WERI-Rb-1 (cell line): Measurements from ENCODE around the gene LYRM4.

Source experiments
- DNase-seq: peaks from one replicate; pipeline ENCODE4 v3.0.0-alpha.2; 2020
- H3K27ac ChIP-seq: fragments of 250-450 bp; sonication (Bioruptor Pico); 2 replicates; pipeline ENCODE4 v1.5.1; 2020; ENCODE audit warnings: mild to moderate bottlenecking, moderate library complexity
- H3K27me3 ChIP-seq: fragments of 250-450 bp; sonication (Bioruptor Pico); 2 replicates; pipeline ENCODE4 v1.5.1; 2021; ENCODE audit warnings: mild to moderate bottlenecking, low read depth, moderate library complexity; ENCODE audit not compliant: insufficient read depth, severe bottlenecking
- H3K36me3 ChIP-seq: fragments of 250-450 bp; sonication (Bioruptor Pico); 2 replicates; pipeline ENCODE4 v1.5.1; 2020; ENCODE audit warnings: mild to moderate bottlenecking, moderate library complexity
- H3K4me3 ChIP-seq: 2 replicates; pipeline ENCODE4 v1.5.1; 2011; ENCODE audit warnings: low read depth, mild to moderate bottlenecking, control low read depth, low read length
- H3K9me3 ChIP-seq: fragments of 250-450 bp; sonication (Bioruptor Pico); 2 replicates; pipeline ENCODE4 v1.5.1; 2021; ENCODE audit warnings: mild to moderate bottlenecking, moderate library complexity; ENCODE audit not compliant: severe bottlenecking
- TF ChIP-seq, protein P1 (sequence below): IDR thresholded peaks from 2 replicates; pipeline ENCODE4 v1.5.1; 2011; ENCODE audit warnings: low read depth, mild to moderate bottlenecking, control low read depth, inconsistent platforms, low read length

Gene LYRM4

DNA sequence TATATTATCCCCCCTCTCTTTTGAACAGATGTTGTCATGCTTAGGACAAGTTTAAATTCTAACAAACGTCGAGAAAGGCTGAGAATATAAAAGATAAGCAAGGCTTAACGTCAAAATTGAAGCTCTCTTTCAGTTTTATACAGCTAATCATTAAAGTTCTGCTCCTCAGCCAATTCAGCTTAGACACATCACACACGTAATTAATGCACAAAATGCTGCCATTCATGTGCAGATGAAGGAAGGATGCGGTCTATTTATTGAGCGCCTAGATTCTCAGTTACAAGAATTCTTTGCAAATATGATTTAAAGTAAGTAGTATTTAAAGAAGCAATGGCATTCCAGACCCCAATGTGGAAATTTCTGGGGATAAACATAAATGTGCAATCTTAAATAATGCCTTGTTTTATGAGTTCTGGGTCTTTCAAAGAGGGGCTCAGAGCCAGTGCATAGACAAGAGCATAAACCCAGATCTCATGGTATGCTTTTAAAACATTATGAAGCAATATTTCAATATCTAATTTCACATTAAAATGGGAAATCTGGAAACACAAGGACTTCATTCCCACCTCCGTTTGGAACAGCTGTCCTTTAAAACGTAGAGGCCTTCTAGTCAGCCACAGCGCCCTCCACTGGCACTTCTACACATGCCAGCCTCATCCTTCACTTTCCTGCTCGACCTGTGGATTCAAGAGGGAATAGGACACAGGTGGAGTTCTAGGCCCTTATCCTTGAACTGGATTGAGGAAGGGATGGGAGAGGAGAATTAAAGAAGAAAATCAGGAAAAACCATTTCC lies 85.8 kb downstream of the LYRM4 start:
- Histone ChIP-seq H3K27ac (no peak overlapping the region), H3K36me3 (no peaks in the 10 kb centered on the region), H3K4me3 (no peak overlapping the region), H3K9me3 (no peaks in the 10 kb centered on the region), H3K27me3 (no peaks in the 10 kb centered on the region)
- TF ChIP-seq, protein P1, sequence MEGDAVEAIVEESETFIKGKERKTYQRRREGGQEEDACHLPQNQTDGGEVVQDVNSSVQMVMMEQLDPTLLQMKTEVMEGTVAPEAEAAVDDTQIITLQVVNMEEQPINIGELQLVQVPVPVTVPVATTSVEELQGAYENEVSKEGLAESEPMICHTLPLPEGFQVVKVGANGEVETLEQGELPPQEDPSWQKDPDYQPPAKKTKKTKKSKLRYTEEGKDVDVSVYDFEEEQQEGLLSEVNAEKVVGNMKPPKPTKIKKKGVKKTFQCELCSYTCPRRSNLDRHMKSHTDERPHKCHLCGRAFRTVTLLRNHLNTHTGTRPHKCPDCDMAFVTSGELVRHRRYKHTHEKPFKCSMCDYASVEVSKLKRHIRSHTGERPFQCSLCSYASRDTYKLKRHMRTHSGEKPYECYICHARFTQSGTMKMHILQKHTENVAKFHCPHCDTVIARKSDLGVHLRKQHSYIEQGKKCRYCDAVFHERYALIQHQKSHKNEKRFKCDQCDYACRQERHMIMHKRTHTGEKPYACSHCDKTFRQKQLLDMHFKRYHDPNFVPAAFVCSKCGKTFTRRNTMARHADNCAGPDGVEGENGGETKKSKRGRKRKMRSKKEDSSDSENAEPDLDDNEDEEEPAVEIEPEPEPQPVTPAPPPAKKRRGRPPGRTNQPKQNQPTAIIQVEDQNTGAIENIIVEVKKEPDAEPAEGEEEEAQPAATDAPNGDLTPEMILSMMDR = peak; percentile 95
- peak; percentile 84 for DNase-seq

DNA sequence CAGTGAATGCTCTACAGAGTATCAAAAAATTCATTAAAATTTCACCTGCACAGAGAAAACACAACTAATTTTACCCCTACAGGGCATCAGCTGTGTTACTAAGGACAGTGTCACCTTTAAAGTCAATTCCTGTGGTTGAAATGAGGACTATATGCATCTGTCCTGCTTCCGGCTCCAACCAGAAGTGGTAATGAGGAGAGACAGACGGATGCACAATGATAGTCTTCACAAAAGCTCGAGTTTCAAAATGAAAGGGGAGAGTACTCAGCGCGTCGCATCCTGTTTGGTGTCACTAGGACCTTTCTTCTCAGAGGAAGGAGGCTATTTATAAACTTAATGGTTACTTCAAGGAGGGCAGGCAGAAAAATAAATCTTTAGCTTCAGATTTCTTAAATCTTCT lies 86.5 kb downstream of the LYRM4 start:
- H3K4me3 ChIP-seq = no peak overlapping the region
- H3K27ac ChIP-seq = no peak overlapping the region
- H3K9me3 ChIP-seq = no peaks in the 10 kb centered on the region
- DNase-seq = no peak
- TF ChIP-seq, protein P1 = no peak
- no peaks in the 10 kb centered on the region for H3K27me3 ChIP-seq
- no peaks in the 10 kb centered on the region for H3K36me3 ChIP-seq

GRCh38 chr6:5173810-5174209 lies 86.9 kb downstream of the LYRM4 start:
- Histone ChIP-seq H3K4me3 (no peak overlapping the region), H3K27me3 (no peaks in the 10 kb centered on the region), H3K27ac (no peak overlapping the region), H3K9me3 (no peaks in the 10 kb centered on the region), H3K36me3 (no peaks in the 10 kb centered on the region)
- no peak for DNase-seq
- TF ChIP-seq, protein P1 = no peak

GRCh38 chr6:5172897-5173474 lies 87.8 kb downstream of the LYRM4 start:
- Histone ChIP-seq H3K36me3 (no peaks in the 10 kb centered on the region), H3K27ac (no peak overlapping the region), H3K27me3 (no peaks in the 10 kb centered on the region), H3K4me3 (no peak overlapping the region), H3K9me3 (no peaks in the 10 kb centered on the region)
- no peak for DNase-seq
- TF ChIP-seq, protein P1 = no peak

- H3K27me3 ChIP-seq = no peaks in the 10 kb centered on the region
- TF ChIP-seq, protein P1 = no peak
- peak; percentile 47 for DNase-seq
Measured at GRCh38 chr6:5172041-5172653, 88.6 kb downstream of the LYRM4 start.

More at GRCh38 chr6:5172041-5172653, 88.6 kb downstream of the LYRM4 start:
- Histone ChIP-seq H3K36me3 (no peaks in the 10 kb centered on the region), H3K9me3 (no peaks in the 10 kb centered on the region), H3K4me3 (no peak overlapping the region), H3K27ac (no peak overlapping the region; the same call in 1 of the 2 replicates)
